GM19240 (cell line): Measurements from ENCODE around the gene TNNT1.

ENCODE experiments used
- DNase-seq: peaks from one replicate; pipeline ENCODE4 v3.0.0; 2011; ENCODE audit warnings: low spot score; ENCODE audit not compliant: insufficient read length

TNNT1 gene

GRCh38 chr19:55091126-55091910 lies 57.7 kb downstream of the TNNT1 start:
- DNase-seq: no peak

- no peak for DNase-seq
Observed at GRCh38 chr19:55090564-55090963, 58.4 kb downstream of the TNNT1 start.

GRCh38 chr19:55089342-55089944 lies 59.6 kb downstream of the TNNT1 start:
- no peak for DNase-seq

- DNase-seq: peak; percentile 84
Observed at GRCh38 chr19:55088543-55089341, 60.3 kb downstream of the TNNT1 start.

- DNase-seq: no peak
Observed at GRCh38 chr19:55088021-55088451, 61.0 kb downstream of the TNNT1 start.

- DNase-seq: no peak
Observed at GRCh38 chr19:55087542-55087901, 61.5 kb downstream of the TNNT1 start.

- peak; percentile 8 for DNase-seq
Observed at GRCh38 chr19:55086730-55087541, 62.1 kb downstream of the TNNT1 start.

GRCh38 chr19:55085923-55086715 lies 62.9 kb downstream of the TNNT1 start:
- DNase-seq: peak; percentile 4

GRCh38 chr19:55084416-55084815 lies 64.6 kb downstream of the TNNT1 start:
- DNase-seq: peak; percentile 0

- DNase-seq: peak; percentile 0
Observed at GRCh38 chr19:55083004-55083850, 65.8 kb downstream of the TNNT1 start.
